Fibroblast of lung (primary cell): ENCODE measurements around the gene SLC29A1.

Source experiments
- EZH2 ChIP-seq: IDR thresholded peaks from 2 replicates; pipeline ENCODE4 v1.5.1; 2012; ENCODE audit warnings: low read length, control low read depth, mild to moderate bottlenecking; ENCODE audit errors: missing control alignments
- TF ChIP-seq, protein P1 (sequence below), 2 donors: IDR thresholded peaks in 1 of 2; conservative IDR thresholded peaks in 1 of 2; 1 replicate in 1 of 2; 2 replicates in 1 of 2; pipeline ENCODE4 v1.5.1; 2011 to 2012; ENCODE audit warnings: low read length in 2 of 2, control low read depth in 1 of 2, inconsistent platforms in 1 of 2, low read depth in 1 of 2, mild to moderate bottlenecking in 1 of 2

DNA sequence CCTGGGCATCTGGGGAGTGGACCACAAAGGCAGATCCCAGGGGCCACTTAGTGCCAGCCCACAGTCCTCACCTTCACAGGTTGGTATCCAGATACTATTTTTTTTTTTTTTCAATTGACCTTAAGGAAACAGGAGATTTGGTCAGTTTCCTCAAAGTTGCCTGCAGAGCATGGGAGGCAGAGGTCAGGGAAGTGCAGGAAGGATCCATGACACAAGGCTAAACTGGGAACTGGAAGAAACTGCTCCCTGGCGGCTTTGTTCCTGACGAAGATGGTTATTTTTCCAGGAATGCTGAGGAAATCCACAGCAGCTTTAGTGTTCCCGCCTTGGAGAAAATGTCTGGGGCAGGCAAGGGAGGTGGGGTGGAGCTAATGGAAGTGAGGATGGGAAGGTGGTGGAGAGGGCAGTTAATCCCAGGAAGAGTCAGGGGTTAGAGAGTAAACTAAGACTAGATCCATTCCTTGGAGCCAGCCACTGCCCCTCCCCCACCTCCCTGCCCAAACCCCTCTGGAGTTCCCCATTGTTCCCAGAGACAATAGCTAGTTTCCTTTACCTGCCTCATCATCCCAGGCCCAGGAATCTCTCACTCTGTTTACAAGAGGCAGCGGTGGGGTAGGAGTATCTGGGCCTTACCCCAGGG, 20.9 kb upstream of the SLC29A1 start:
- TF ChIP-seq, protein P1, sequence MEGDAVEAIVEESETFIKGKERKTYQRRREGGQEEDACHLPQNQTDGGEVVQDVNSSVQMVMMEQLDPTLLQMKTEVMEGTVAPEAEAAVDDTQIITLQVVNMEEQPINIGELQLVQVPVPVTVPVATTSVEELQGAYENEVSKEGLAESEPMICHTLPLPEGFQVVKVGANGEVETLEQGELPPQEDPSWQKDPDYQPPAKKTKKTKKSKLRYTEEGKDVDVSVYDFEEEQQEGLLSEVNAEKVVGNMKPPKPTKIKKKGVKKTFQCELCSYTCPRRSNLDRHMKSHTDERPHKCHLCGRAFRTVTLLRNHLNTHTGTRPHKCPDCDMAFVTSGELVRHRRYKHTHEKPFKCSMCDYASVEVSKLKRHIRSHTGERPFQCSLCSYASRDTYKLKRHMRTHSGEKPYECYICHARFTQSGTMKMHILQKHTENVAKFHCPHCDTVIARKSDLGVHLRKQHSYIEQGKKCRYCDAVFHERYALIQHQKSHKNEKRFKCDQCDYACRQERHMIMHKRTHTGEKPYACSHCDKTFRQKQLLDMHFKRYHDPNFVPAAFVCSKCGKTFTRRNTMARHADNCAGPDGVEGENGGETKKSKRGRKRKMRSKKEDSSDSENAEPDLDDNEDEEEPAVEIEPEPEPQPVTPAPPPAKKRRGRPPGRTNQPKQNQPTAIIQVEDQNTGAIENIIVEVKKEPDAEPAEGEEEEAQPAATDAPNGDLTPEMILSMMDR (conservative IDR thresholded peaks at IDR 0.05 in 1 of 2, IDR thresholded peaks at IDR 0.05 in 1 of 2; ENCODE audit: low read depth in 1 of 2, low read length in 2 of 2) = no peak
- TF ChIP-seq EZH2 = no peak
